ENCODE data around the gene ARMC12. TPM values are rescaled to one million over a fixed set of nuclear protein-coding genes. Genes with fewer than 3 reads are reported as not detected.

ARMC12 gene
- total and polyA plus RNA-seq, 2 of the 4 experiments (the other 2 are of a cell fraction): 0.18 to 0.74 TPM

DNA sequence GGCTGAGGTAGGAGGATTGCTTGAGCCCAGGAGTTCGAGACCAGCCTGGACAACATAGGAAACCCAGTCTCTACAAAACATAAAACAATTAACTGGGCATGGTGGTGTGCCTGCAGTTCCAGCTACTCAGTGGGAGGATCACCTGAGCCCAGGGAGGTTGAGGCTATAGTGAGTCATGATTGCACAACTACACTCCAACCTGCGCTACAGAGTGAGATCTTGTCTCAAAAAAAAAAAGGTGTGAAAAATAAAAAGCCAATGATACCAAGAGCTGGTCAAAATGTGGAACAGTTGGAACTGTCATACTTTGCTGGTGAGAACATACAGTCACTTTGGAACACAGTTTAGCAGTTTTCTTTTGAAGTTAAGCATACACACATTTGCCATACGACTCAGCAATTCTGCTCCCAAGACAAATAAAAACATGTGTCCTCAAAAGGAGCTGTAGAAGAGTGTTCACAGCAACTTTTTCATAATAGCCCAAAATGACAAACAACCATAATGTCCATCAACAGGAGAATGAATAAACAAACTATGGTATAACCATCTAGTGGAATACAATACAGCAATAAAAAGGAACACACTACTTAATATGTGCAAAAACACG, 26.5 kb upstream of the ARMC12 start:
- no peaks in the 10 kb centered on the region for H3K9me3 ChIP-seq (ENCODE audit: control insufficient read depth, insufficient read depth, low read length)
- no peaks in the 10 kb centered on the region for H3K4me1 ChIP-seq (ENCODE audit: control insufficient read depth, insufficient read depth, low read length)
- no peak overlapping the region for H4K8ac ChIP-seq (ENCODE audit: low read depth in 2 of 2, low read length in 2 of 2)
- no peak overlapping the region for H3K4ac ChIP-seq (ENCODE audit: low read depth, low read length)
- no peaks in the 10 kb centered on the region for H3K9me1 ChIP-seq (ENCODE audit: insufficient read depth, low read length)
- dilution Hi-C loops (cut with HindIII; ENCODE audit: low sequenced_read_pairs, unreplicated experiment): no loop called here
- H3K18ac ChIP-seq (ENCODE audit: low read depth, low read length): no peak overlapping the region
- H2BK5ac ChIP-seq (ENCODE audit: low read depth, low read length, poor library complexity, severe bottlenecking): no peak overlapping the region
- no peak overlapping the region for H3K9ac ChIP-seq (ENCODE audit: low read depth, low read length)
- no TSS peak for BruUV-seq (replicated peaks)
- H3K27me3 ChIP-seq (ENCODE audit: control insufficient read depth, insufficient read depth, low read length): 0 out of 2 replicates have a peak, but pooled peaks cover 2% of the 10 kb centered on the region
- no peak overlapping the region for H3K14ac ChIP-seq (replicated peaks; ENCODE audit: low read depth, low read length)
- H3K23ac ChIP-seq (ENCODE audit: low read depth, low read length): no peak overlapping the region
- no CpG with 5 or more reads among the region's 4 CpGs for WGBS, 2 experiments (ENCODE audit: extremely low coverage in 2 of 2, insufficient read length in 1 of 2)
- H4K91ac ChIP-seq (ENCODE audit: insufficient read depth, low read depth, low read length): no peak overlapping the region
- intact Hi-C loops (cut with micrococcal nuclease): no loop called here
- H3K4me3 ChIP-seq (ENCODE audit: insufficient read depth, low read depth, low read length): no peak overlapping the region
- H2BK15ac ChIP-seq (ENCODE audit: low read depth, low read length): no peak overlapping the region
- H4K5ac ChIP-seq (ENCODE audit: low read depth, low read length): no peak overlapping the region
- no peaks in the 10 kb centered on the region for H3K79me1 ChIP-seq (ENCODE audit: low read depth in 1 of 2, low read length in 2 of 2)
- H3K36me3 ChIP-seq (ENCODE audit: control insufficient read depth, insufficient read depth, low read length): no peaks in the 10 kb centered on the region
- no peak overlapping the region for H3K56ac ChIP-seq (ENCODE audit: extremely low read depth, insufficient read depth, low read length)
- H4K20me1 ChIP-seq (ENCODE audit: insufficient read depth, low read length): no peaks in the 10 kb centered on the region
- H2AK9ac ChIP-seq (replicated peaks; ENCODE audit: low read depth, low read length, poor library complexity): no peak overlapping the region
- ATAC-seq (ENCODE audit: low read depth) (no peak), DNase-seq (no peak)
- H2AFZ ChIP-seq (replicated peaks; ENCODE audit: low read length, poor library complexity): no peak overlapping the region
- no peak overlapping the region for H3K27ac ChIP-seq (ENCODE audit: insufficient read depth, low read length)
- no peak overlapping the region for H2BK120ac ChIP-seq (ENCODE audit: low read depth, low read length)
- in situ Hi-C loops (cut with MboI; ENCODE audit: low sequenced_read_pairs): no loop called here
- H2BK20ac ChIP-seq (ENCODE audit: low read depth, low read length): no peak overlapping the region
- ChIA-PET POLR2A (ENCODE audit: unreplicated experiment) (no interaction called here), CTCF (interaction anchor here (0.6 to 1.1 kb wide), 2 partner anchors 27 to 88 kb away, joined by 3 to 4 read pairs; no protein-coding TSS in a partner anchor)
- H3K4me2 ChIP-seq (ENCODE audit: low read depth, low read length): no peak overlapping the region
- H2AK5ac ChIP-seq (ENCODE audit: low read depth, low read length): no peak overlapping the region
- TF ChIP-seq CEBPB (IDR thresholded peaks at IDR 0.05; ENCODE audit: low read depth, low read length) (peak; percentile 76), SMC3 (IDR thresholded peaks at IDR 0.05; ENCODE audit: low read depth, low read length) (no peak)
